GM21381 (cell line): Measurements from ENCODE around the gene HPS1.
A peak's percentile ranks its signal among the peaks of the same experiment; 100 is the strongest.

Experiments used
- ATAC-seq: cut with Tn5 transposase; IDR thresholded peaks from one replicate; pipeline ENCODE4 v1.9.1; 2021; ENCODE audit warnings: mild to moderate bottlenecking, moderate library complexity; ENCODE audit not compliant: unreplicated experiment

The HPS1 gene

DNA sequence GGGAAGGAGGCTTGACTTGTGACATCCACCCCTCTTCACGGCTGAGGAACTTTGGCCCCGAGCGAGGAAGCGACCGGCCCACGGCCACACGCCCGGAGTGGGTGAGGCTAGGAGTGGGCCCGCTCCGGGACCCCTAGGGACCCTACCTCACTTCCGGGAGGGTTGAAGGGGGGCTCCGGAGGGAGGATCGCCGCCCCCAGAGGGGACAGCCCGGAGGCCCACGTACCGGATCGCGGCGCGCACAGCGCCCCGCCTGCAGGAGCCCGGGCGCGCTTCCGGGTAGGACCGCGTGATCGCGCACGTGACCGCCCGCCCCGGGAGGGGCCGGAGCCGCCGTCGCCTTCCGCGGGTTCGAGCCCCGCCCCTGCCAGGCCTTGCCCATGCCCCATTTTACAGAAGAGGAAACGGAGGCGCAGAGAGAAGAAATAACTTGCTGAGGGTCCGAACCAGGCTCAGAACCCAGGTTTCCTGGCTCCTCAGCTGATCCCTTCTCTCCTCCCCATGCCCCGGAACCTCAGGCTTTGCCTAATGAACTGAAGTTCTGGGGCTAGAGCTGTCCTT is at the start of gene HPS1:
TSS of gene HPS1 (minus strand) at position 275 of the 561 bp plus-strand sequence. CDS start 3,695 bp downstream, outside the sequence.
- ATAC-seq = peak; percentile 85

DNA sequence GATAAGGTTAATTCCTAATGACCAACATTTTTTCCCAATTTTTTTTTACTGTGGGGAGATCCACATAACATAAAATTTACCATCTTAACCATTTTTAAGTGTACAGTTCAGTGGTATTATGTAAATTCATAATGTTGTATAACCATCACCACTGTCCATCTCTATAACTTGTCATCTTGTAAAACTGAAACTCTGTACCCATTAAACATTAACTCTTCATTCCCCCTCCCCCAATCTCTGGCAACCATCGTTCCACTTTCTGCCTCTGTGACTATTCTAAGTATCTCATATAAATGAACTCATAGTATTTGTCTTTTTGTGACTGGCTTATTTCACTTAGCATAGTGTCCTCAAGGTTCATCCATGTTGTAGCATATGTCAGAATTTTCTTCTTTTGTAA is 46.0 kb upstream of the HPS1 start:
- ATAC-seq = no peak

DNA sequence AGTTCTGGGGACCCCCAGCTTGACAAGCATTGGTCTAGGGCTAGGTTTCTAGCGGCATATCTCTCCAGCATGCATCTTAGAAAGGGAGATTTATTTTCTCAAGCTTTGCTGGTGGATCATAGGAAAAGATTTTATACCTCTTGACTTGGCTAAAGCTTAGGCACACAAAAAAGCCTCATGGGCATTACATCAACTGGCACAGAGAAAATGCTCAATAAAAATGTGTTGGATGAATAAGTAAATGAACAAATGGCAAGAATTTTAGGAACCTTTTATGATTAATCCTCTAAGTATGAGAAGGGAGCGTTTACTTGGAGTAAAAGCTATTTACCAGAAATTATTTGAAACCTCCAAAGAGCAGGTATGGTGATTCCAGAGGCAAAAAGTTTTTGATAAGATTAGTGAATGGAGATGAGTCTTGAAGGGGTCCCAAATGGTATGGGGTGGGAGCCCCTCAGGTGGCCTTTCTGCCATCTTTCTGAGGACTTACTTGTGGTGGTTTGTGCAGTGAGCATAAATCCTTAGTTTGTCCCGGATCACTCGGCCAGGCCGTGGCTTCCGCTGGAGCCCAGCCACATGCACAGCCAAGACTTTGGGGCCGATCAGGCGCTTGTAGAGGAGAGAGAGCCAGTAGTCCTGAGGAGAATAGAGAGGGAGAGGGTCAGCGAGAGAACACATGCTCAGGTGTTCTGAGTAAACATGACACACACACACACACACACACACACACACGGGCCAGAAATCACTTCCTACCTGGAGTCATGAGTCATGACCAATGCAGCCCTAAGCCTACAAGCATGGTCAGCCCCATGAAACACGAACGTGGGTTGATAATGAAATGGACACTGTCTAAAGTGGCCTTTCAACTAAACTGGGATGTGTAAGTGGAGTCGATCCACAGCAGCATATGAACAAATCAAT is 43.1 kb upstream of the HPS1 start:
- ATAC-seq = no peak

DNA sequence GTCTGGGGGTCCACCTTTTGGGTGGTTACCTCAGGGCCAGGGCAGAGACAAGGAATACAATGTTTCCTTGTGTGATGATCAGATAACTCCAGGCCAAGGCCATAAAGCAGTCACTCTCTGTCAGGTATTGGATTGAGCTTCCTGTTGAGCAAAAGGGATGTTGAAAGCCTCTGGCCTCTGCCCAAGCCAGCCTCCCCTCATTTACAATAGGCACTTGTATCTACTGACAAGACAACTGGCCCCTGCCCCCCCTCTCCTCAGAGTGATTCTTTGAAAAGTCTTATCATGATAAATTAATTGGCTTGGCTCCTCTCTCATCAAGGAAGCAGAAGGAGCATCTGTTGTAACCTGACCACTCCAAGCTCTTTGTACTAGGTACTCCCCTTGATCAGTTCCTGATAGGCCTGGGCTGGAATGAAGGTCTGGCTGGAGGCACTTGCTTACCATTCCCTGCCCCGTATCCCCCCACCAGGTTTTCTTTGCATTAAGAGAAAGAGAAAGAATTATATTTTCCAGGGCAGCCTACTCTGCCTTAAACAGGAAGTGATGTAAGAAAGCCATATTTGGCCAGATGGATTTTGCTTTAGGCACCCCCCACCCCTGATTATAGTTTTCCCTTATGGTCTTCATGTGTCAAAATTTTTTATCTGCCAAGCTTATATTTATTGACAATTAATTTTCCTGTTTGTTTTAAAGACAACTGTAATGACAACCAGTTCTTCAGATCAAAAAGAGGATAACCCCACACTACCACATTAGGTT is 42.1 kb upstream of the HPS1 start:
- ATAC-seq = no peak

DNA sequence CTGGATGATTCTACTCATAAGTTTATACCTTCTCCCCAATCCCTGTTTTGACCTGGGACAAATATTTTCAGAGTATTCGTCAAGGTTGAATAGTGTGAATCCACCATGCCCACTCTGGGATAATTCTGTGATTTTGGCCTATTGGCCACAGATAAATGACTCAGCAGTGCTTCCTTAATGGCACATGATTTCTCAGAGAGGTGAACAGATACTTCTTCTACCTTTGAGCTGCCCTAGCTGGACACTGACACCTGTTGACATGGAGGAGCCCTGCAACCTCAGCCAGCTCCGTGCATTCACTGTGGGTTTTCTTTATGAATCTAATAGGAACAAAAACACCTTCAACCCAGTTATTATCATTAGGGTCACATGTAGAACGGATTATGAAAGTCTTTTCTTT is 40.9 kb upstream of the HPS1 start:
- ATAC-seq = no peak

DNA sequence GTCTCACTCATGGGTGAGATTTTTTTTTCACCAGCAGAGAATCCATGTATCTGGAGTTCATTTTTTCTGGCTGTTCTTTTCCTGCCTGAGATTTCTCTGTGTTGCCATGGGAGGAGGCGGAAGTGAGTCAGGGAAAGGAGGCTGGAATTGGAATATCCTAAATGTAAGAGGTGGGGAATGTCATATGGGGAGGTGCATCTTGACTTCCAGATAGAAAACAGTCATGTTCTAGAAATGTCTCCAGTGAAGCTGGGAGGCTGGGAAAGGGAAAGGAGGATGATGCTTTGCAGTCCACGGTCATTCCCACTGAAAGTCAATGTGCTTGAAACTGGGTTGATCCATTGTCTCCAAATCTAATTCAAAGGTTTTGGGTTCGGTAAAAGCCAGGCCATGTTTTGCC is 39.7 kb upstream of the HPS1 start:
- no peak for ATAC-seq

DNA sequence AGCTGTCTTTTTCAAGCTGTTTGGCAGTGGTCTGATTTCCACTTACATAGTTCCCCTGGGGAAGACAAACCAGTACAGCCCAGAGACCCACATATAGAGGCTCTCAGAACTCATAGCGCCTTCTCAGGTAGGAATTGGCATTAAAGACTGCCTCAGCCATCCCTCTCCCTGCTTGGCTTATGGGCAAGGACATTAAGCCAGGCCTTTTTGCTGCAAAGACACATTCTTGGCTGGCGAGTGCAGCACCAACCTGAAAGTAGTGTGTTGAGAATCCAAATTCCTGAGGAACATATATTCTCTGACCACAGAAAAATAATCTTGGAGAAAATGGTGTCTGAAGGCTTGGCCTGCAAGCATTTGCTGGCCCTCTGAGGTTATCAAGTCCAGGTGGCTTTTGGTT is 39.2 kb upstream of the HPS1 start:
- no peak for ATAC-seq

DNA sequence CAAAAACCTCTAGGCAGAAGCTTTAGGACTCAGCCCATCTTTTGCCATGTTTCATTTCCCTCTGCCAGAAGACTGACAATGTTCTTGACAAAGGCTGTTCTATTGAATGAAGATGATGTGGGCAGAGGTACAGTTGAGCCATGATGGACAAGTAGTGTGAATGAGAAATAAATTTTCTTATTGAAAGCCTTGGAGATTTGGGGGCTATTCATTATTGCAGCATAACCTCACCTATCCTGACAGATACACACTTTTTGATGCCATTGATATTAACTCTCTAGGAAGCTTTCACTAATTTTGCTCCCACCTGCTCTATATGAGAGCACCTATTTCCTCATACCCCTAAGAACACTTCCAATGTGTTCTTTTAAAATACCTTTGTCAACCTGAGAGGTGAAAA is 36.9 kb upstream of the HPS1 start:
- ATAC-seq = no peak

DNA sequence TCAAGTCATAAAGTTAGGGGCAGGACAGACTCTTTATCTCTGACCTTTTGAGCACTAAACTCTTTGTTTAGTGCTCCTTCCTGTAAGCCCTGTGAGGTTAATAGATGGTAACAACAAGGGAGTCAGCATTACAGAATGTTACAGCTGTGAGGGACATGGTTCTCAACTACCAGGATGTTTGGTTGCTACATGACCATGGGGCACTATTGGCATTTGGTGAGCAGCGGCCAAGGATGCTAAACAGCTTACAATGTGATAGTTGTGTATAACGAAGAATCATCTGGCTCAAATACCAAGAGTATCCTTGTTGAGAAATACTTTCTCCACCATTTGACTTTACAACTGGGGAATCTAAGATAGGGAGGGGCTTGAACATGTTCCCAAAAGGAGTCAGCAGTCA is 35.4 kb upstream of the HPS1 start:
- no peak for ATAC-seq

DNA sequence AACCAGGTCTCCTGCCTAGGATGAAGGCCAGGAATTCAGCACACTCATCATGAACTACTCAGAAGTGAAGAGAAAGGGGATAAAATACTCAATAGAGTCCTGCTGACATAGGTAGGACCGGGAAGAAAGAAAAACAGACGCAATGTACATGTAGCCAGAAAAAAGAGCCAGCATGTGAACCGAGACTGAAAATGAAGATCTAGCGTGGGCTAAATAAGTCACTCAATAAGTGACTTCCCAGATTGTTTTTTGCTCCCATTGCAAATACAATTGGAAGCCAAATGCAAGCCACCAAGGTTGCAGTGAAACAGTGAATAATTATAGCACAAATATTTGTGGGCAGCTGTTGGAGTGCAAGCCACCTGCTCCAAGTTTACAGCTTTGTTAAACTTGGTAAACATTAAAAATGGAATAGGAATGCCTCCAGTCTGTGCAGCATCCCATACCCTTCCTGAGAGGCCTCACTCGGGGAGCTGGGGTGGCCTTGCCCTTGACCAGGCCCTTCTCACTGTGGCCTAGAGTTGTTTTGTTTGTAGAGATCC is 34.7 kb upstream of the HPS1 start:
- ATAC-seq = no peak

DNA sequence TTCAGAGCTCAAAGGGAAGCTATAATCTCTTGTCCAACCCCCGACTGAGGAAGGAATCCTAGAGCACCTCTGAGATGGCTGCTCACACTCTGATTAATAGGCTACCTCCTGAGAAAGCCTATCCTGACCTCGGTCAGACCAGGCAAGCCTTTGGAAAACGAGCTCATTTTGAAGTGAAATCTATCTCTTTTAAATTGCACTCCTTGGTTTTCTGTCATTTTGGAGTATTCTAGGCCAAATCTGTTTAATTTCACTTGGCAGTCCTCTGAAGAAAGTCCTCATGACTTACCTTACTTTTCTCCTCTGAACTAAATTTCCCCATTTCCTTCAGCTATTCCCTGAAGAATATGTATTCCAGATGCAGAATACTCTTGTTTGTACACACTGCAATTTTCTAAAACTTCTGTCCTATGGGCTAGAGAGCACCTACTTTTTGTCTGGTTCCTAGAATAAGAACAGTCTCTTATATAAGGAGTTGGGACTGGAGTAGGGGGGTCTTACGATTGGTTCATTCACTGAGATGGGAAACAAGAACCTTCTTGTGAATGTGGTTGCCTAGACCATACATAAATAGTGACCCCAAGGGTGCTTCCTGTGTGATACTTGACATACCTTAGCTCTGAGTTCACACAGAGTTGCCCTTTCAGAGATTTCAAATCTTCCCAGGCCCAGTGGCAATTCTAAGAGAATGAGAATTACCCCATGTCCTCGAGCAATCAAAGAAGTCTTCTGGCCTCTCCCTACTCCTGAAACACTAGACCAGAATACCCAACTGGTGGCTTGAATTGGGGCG is 31.9 kb upstream of the HPS1 start:
- no peak for ATAC-seq

DNA sequence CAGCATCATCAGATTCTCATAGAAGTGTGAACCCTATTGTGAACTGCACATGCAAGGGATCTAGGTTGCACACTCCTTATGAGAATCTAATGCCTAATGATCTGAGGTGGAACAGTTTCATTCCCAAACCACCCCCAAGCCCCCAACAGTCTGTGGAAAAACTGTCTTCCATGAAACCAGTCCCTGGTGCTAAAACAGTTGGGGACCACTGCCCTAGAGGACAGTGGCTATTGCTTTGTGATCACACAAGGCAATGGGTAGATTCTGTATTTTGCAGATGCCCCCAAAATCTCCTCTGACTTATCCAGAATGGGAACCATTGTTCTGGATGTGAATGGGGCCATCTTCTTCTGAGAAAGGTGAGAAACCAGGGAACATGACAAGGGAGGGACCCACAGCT is 31.1 kb upstream of the HPS1 start:
- ATAC-seq = no peak

DNA sequence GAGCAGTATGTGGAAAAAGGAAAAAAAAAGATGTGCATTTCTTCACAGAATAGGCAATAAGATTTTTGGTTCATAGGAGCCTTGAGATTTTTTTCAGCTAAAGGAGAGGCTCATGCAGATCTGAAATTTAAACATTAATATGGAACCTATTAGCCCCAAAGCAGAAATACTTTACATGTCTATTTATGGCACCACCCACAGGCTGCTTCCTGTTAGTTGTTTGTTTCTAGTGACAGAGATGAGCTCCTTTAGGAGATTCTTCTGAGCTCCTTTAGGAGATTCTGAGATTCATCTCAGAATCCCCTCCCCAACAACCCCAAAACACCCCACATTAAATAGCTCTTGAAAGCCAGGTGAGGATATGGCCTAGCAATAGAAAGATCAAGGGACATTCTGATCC is 27.9 kb upstream of the HPS1 start:
- peak; percentile 66 for ATAC-seq

DNA sequence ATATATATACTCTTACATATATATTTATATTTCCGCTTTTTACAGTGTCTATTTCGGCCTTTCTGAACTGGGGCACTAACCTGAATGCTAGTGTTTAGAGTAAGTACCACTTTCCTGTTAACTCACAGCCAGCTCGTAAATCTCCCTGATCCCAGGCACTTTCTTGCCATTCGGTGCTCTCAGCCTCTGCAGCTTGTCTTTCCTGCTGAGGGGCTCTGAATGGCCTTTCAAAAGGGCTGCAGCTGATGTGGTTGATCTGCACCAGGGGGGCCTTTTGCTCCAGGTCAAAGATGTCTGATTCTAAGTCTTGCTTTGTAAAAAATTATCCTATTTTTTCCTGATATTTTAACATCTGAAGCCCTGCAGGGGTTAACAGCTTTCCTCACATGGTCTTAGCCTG is 25.5 kb upstream of the HPS1 start:
- ATAC-seq = no peak

DNA sequence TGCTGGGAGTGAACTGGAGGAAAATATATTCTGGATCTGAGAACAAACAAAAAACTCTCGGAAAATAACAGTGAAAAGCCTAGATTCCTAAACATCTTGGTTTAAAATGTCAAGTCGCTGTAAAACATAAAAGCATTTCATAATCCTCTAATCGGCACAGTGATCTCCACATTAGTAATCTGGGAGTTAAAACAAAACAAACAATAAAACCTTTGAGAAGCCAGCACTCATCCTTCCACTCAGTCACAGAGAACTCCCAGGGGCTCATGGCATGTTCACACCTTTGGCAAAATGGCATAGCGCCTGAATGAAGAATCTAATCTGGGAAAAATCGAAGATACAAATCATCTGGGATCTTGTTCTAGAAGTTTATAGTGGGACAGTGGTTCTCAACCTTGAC is 24.1 kb upstream of the HPS1 start:
- no peak for ATAC-seq

DNA sequence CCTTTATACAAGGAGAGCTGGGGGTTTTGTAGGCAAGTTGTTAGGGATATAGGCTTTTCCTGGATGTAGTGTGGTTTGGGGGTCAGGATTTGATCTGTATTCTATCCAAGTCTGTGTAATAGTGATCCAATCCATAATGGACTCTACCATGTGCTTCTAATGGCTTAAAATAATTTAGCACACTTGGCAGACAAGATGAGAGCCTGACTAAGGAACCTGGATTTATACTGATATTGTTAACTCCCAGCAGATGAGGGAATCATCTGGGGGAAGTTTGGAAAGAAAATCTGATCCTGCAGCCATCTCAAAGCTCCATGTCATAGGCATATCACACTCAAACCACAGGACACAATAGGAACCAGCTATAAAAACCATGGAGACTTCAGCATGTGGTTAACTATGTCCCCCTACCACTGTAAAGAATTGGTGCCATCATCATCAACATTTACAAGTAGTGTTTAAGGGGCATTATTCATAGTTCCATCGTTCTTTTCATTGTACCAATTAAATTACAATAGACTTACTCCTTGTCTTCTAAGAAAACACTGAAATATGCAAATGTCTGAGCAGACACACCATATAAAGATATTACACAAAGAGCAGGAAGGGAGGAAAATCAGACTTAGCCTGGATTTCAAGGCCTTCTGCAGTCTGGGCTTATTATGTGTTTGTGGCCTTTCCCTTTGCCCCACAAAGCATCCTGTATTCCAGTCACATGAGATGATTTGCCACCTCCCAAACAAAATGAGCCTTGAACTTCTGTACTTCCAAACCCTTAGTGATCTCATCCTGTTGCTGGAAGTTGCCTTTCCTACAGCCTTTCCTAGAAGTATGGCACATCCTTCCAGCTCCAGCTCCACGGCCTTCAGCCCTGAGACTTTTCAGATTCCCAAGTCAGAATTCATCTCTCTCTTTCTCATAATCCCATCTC is 22.5 kb upstream of the HPS1 start:
- no peak for ATAC-seq

DNA sequence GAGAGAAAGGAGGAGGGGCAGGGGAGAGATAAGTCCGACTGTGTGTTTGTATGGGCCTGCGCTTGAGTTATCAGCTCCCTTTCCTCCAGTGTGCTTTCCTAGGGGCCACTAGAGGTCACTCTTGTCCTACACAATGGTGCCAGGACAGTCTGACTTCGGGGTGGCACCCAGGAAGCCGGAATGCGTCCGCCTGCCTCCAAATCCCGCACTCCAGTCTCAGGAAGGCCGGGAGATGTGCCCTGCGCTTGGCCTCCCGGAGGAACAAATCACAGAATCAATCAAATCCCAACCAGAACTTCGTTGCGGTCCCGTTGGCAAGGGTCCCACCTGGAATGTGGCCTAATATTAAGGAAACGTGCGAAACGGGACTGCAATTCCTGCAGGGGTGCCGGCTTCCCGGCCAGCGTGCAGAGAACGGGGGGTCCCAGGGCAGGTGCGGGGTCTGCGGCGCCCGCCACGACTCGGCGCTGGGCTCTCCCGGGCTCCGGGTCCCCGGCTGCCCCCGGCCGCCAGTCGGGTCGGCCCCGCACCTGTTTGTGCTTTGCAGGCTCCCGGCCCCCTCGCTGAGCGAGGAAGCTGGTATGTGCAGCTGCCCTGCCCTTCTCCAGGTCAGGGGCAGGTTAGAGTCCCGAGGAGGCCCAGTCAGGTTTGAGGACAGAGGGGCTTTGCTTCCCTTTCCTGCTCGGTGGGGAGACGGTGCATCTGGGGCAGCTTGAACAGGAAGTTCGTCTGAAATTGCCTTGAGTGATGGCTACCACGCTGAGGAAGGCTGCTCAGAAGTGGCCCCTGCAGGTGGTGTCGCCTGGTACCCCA is 21.0 kb upstream of the HPS1 start:
- ATAC-seq = peak; percentile 92

DNA sequence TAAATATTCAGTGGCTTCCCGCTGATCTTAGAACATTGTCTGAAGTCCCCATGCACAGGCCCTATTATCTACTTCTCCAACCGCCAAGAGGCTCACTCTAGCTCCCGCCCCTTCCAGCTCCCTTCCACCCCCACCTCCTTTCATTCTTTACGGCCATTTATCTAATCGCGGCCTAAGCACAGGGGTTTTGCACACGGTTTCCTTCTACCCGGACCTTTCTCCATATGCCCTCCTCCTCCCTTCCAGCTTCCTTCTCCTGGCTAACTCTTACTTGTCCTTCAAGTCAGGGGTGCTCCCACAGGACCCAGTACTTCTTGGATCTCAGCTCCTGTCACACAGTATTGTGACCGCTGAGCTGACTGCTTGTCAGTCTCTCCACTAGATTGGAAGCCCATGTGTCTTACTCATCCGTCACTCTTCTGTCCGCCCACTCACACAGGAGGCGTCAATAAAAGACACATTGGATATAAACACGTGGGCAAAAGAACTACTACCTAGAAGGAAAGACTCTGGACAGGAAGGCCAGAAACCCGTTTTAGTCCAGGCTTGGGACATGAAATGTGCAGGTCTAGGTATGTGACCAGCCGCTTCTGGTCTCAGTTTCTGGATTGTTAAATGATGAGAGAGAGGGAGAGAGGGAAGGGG is 20.2 kb upstream of the HPS1 start:
- ATAC-seq = no peak
